HepG2 (cell line): Measurements from ENCODE around the gene CNTRL. TPM values are rescaled to one million over a fixed set of nuclear protein-coding genes. Genes with fewer than 3 reads are reported as not detected.

ENCODE experiments used
- AFF4 ChIP-seq: sonication (generic); formaldehyde crosslinking; IDR thresholded peaks from 2 replicates; pipeline ENCODE4 v1.4.0; 2020; ENCODE audit warnings: missing genetic modification reagents
- DNMT1 ChIP-seq: sonication (generic); formaldehyde crosslinking; IDR thresholded peaks from 2 replicates; pipeline ENCODE4 v1.5.1; 2020; ENCODE audit warnings: mild to moderate bottlenecking, missing genetic modification reagents
- HDAC6 ChIP-seq: fragments of 200-600 bp; sonication (generic); IDR thresholded peaks from 2 replicates; pipeline ENCODE4 v1.7.0; 2017; ENCODE audit warnings: mild to moderate bottlenecking, antibody characterized with exemption, low read length, low read depth
- KAT7 ChIP-seq: IDR thresholded peaks from 2 replicates; pipeline ENCODE4 v1.6.1; 2018; ENCODE audit warnings: borderline replicate concordance, missing compliant biosample characterization
- MEIS2 ChIP-seq: sonication (generic); formaldehyde crosslinking; IDR thresholded peaks from 2 replicates; pipeline ENCODE4 v1.9.0; 2021; ENCODE audit warnings: mild to moderate bottlenecking, missing genetic modification reagents
- SMC3 ChIP-seq: IDR thresholded peaks from 2 replicates; pipeline ENCODE4 v1.6.1; 2011; ENCODE audit warnings: low read length, improper control_type of control experiment
- SOX13 ChIP-seq, 3 experiments: fragments of 450-650 bp in 1 of 3; sonication (generic) in 1 of 3; formaldehyde crosslinking in 1 of 3; IDR thresholded peaks in 2 of 3; conservative IDR thresholded peaks in 1 of 3; 2 replicates each; pipeline versions ENCODE4 v1.5.0 to v1.6.1; 2016 to 2020; ENCODE audit warnings: antibody characterized with exemption in 1 of 3, mild to moderate bottlenecking in 1 of 3, missing compliant biosample characterization in 1 of 3, missing genetic modification reagents in 1 of 3, moderate library complexity in 1 of 3
- SRSF4 ChIP-seq: fragments of 200-400 bp; formaldehyde crosslinking; IDR thresholded peaks from one replicate; pipeline ENCODE4 v1.6.1; 2018; ENCODE audit warnings: mild to moderate bottlenecking, low read depth, low read length, moderate library complexity; ENCODE audit not compliant: poor library complexity, severe bottlenecking
- YEATS4 ChIP-seq: sonication (generic); formaldehyde crosslinking; IDR thresholded peaks from 2 replicates; pipeline ENCODE4 v1.4.0; 2020; ENCODE audit warnings: missing genetic modification reagents, borderline replicate concordance
- ZFP36L2 ChIP-seq: sonication (generic); formaldehyde crosslinking; IDR thresholded peaks from 2 replicates; pipeline ENCODE4 v1.4.0; 2020; ENCODE audit warnings: missing genetic modification reagents
- ZNF143 ChIP-seq: sonication (generic); formaldehyde crosslinking; IDR thresholded peaks from 2 replicates; pipeline ENCODE4 v1.4.0; 2020; ENCODE audit warnings: missing genetic modification reagents
- ZNF331 ChIP-seq: sonication (generic); formaldehyde crosslinking; IDR thresholded peaks from 2 replicates; pipeline ENCODE4 v1.4.0; 2020; ENCODE audit warnings: missing genetic modification reagents
- ZNF343 ChIP-seq: sonication (generic); formaldehyde crosslinking; IDR thresholded peaks from 2 replicates; pipeline ENCODE4 v1.4.0; 2020; ENCODE audit warnings: mild to moderate bottlenecking, missing genetic modification reagents
- ZNF451 ChIP-seq: sonication (generic); formaldehyde crosslinking; IDR thresholded peaks from 2 replicates; pipeline ENCODE4 v1.5.0; 2020; ENCODE audit warnings: mild to moderate bottlenecking, missing genetic modification reagents
- ZNF549 ChIP-seq: sonication (generic); formaldehyde crosslinking; IDR thresholded peaks from 2 replicates; pipeline ENCODE4 v1.5.0; 2020; ENCODE audit warnings: missing genetic modification reagents
- ZNF562 ChIP-seq: sonication (generic); formaldehyde crosslinking; IDR thresholded peaks from 2 replicates; pipeline ENCODE4 v1.8.0; 2022; ENCODE audit warnings: missing genetic modification reagents, borderline replicate concordance
- ZNF782 ChIP-seq: sonication (generic); formaldehyde crosslinking; IDR thresholded peaks from 2 replicates; pipeline ENCODE4 v1.4.0; 2020; ENCODE audit warnings: missing genetic modification reagents, mild to moderate bottlenecking, borderline replicate concordance
- polyA plus RNA-seq, 8 experiments: library from polyadenylated mRNA; depleted of rRNA in 3 of 8; stranded (reverse) in 7 of 8; unstranded in 1 of 8; fragments of >200 nt; fragmentation: Illumina TruSeq in 4 of 8; extraction: Trizol in 4 of 8; gene quantifications; 2 replicates each; pipeline versions ENCODE4 v1.2.1 to v1.2.3, GENCODE V29; 2011 to 2016; ENCODE audit warnings: low read depth in 4 of 8, missing spikeins in 1 of 8, mixed read lengths in 1 of 8; ENCODE audit not compliant: insufficient read depth in 1 of 8
- total RNA-seq, 5 experiments: library from RNA; depleted of rRNA; stranded (reverse); fragments of >200 nt; fragmentation: Illumina TruSeq; extraction: Trizol; gene quantifications; 2 replicates each; pipeline ENCODE4 v1.2.3, GENCODE V29; 2016; ENCODE audit warnings: low read depth in 1 of 5
- TF ChIP-seq, protein P1 (sequence below): sonication (generic); formaldehyde crosslinking; IDR thresholded peaks from 2 replicates; pipeline ENCODE4 v1.5.0; 2020; ENCODE audit warnings: missing genetic modification reagents
- TF ChIP-seq, protein P2 (sequence below): fragments of 450-650 bp; IDR thresholded peaks from 2 replicates; pipeline ENCODE4 v1.6.1; 2017
- TF ChIP-seq, protein P3 (sequence below): IDR thresholded peaks from 2 replicates; pipeline ENCODE4 v1.6.1; 2018; ENCODE audit warnings: missing genetic modification reagents
- TF ChIP-seq, protein P4 (sequence below): sonication (generic); formaldehyde crosslinking; IDR thresholded peaks from 2 replicates; pipeline ENCODE4 v1.4.0; 2020; ENCODE audit warnings: missing genetic modification reagents, borderline replicate concordance

CNTRL gene
- total and polyA plus RNA-seq, 2 of the 13 experiments (the other 11 are each of a cell fraction or from before 2014, with no cell fraction given) = 7.5 to 11.8 TPM

DNA sequence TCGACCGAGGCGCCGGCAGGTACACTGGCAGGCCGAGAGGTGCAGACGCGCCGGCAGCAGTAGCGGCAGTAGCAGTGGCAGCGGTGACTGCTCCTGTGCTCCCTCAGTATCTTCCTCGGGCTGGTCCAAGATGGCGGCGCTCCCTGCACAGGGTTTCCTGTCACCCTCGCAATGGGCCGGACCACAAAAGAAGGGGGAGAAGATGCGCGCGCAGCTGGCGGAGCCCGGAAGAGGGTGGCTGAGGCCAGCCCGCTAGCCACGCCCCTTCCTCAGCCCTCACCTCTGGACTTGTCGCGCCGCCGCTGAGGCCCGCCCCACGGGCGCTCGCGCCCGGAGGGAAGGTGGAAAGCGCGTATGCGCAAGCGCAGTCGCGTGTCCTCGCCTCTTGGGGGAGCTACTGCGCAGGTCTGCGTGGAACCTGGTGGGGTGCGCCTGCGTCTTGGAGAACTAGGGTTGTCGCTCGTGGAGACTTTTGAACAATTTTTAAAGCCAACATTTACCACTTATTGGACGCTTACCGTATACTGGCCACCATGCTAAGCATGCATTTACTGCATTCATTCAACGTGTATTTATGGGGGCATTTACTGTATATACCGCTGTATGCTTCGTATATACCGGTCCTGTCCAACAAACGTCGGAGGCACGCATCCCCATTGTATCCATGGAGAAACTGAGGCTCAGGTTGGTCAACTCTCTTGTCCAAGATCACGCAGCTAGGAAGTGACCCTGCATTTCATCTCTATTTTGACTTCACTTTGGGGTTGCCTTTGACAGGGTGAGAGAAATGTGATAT lies 127.2 kb downstream of the CNTRL start, which contains the start of gene RAB14 (continued):
- no peak for TF ChIP-seq ZNF782
- TF ChIP-seq, protein P1, sequence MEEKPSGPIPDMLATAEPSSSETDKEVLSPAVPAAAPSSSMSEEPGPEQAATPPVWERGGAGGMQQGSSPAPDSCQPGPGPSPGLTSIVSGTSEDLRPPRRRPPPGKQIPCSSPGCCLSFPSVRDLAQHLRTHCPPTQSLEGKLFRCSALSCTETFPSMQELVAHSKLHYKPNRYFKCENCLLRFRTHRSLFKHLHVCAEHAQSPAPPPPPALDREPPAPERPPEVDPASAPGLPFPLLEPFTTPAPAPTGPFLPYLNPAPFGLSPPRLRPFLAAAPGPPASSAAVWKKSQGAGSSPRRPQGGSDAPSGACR (CRISPR knock-in tag) = no peak
- no peak for TF ChIP-seq SRSF4
- TF ChIP-seq, protein P2, sequence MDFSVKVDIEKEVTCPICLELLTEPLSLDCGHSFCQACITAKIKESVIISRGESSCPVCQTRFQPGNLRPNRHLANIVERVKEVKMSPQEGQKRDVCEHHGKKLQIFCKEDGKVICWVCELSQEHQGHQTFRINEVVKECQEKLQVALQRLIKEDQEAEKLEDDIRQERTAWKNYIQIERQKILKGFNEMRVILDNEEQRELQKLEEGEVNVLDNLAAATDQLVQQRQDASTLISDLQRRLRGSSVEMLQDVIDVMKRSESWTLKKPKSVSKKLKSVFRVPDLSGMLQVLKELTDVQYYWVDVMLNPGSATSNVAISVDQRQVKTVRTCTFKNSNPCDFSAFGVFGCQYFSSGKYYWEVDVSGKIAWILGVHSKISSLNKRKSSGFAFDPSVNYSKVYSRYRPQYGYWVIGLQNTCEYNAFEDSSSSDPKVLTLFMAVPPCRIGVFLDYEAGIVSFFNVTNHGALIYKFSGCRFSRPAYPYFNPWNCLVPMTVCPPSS = no peak
- TF ChIP-seq, protein P3, sequence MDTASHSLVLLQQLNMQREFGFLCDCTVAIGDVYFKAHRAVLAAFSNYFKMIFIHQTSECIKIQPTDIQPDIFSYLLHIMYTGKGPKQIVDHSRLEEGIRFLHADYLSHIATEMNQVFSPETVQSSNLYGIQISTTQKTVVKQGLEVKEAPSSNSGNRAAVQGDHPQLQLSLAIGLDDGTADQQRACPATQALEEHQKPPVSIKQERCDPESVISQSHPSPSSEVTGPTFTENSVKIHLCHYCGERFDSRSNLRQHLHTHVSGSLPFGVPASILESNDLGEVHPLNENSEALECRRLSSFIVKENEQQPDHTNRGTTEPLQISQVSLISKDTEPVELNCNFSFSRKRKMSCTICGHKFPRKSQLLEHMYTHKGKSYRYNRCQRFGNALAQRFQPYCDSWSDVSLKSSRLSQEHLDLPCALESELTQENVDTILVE (CRISPR knock-in tag) = 0 out of 2 replicates have a peak, but pooled peaks have one; percentile 36
- TF ChIP-seq ZNF451 (CRISPR knock-in tag) = no peak
- TF ChIP-seq ZNF549 (CRISPR knock-in tag) = no peak
- 0 out of 2 replicates have a peak, but pooled peaks have one; percentile 13 for TF ChIP-seq ZNF331 (CRISPR knock-in tag)
- TF ChIP-seq ZNF343 = no peak
- peak; percentile 94 for TF ChIP-seq KAT7 (CRISPR knock-in tag)
- peak; percentile 58; the same call in 1 of the 2 replicates for TF ChIP-seq AFF4 (CRISPR knock-in tag)
- TF ChIP-seq ZFP36L2 (CRISPR knock-in tag) = no peak
- no peak for TF ChIP-seq DNMT1 (CRISPR knock-in tag)
- TF ChIP-seq ZNF562 (CRISPR knock-in tag) = no peak
- no peak for TF ChIP-seq HDAC6
- TF ChIP-seq MEIS2 (CRISPR knock-in tag) = no peak
- no peak for TF ChIP-seq SOX13 (IDR thresholded peaks at IDR 0.05)
- TF ChIP-seq SOX13 (CRISPR knock-in tag; conservative IDR thresholded peaks at IDR 0.05 in 1 of 2, IDR thresholded peaks at IDR 0.05 in 1 of 2) = 0 out of 4 replicates have a peak, but pooled peaks of 1 of the 2 experiments have one; percentile 23
- TF ChIP-seq ZNF143 (CRISPR knock-in tag) = peak; percentile 32; the same call in 1 of the 2 replicates
- peak; percentile 59; the same call in 1 of the 2 replicates for TF ChIP-seq YEATS4
- no peak for TF ChIP-seq SMC3
- TF ChIP-seq, protein P4, sequence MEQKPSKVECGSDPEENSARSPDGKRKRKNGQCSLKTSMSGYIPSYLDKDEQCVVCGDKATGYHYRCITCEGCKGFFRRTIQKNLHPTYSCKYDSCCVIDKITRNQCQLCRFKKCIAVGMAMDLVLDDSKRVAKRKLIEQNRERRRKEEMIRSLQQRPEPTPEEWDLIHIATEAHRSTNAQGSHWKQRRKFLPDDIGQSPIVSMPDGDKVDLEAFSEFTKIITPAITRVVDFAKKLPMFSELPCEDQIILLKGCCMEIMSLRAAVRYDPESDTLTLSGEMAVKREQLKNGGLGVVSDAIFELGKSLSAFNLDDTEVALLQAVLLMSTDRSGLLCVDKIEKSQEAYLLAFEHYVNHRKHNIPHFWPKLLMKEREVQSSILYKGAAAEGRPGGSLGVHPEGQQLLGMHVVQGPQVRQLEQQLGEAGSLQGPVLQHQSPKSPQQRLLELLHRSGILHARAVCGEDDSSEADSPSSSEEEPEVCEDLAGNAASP (CRISPR knock-in tag) = peak; percentile 49; the same call in 1 of the 2 replicates
